Fibroblast of pulmonary artery (primary cell): ENCODE results near the gene VSIG10L.

Source experiments
- DNase-seq: peaks from one replicate; pipeline ENCODE4 v3.0.0-alpha.2; 2010; ENCODE audit warnings: low read depth
- H3K4me3 ChIP-seq: replicated peaks from 2 replicates; pipeline ENCODE4 v1.5.1; 2011; ENCODE audit warnings: low read depth, mild to moderate bottlenecking, control low read depth, low read length, moderate library complexity
- TF ChIP-seq, protein P1 (sequence below): IDR thresholded peaks from 2 replicates; pipeline ENCODE4 v1.5.1; 2011; ENCODE audit warnings: mild to moderate bottlenecking, control low read depth, low read length, inconsistent platforms; ENCODE audit errors: missing control alignments

The VSIG10L gene

GRCh38 chr19:51311351-51312257, 30.3 kb downstream of the VSIG10L start, which contains the start of gene IGLON5:
Gene IGLON5, plus strand, starts transcription at chr19:51311644. Its CDS starts 204 bp downstream, at chr19:51311848.
- H3K4me3 ChIP-seq, result no peak within 1 kb of the TSS
- DNase-seq, result no peak
- TF ChIP-seq, protein P1, sequence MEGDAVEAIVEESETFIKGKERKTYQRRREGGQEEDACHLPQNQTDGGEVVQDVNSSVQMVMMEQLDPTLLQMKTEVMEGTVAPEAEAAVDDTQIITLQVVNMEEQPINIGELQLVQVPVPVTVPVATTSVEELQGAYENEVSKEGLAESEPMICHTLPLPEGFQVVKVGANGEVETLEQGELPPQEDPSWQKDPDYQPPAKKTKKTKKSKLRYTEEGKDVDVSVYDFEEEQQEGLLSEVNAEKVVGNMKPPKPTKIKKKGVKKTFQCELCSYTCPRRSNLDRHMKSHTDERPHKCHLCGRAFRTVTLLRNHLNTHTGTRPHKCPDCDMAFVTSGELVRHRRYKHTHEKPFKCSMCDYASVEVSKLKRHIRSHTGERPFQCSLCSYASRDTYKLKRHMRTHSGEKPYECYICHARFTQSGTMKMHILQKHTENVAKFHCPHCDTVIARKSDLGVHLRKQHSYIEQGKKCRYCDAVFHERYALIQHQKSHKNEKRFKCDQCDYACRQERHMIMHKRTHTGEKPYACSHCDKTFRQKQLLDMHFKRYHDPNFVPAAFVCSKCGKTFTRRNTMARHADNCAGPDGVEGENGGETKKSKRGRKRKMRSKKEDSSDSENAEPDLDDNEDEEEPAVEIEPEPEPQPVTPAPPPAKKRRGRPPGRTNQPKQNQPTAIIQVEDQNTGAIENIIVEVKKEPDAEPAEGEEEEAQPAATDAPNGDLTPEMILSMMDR, result no peak

GRCh38 chr19:51305479-51305878, 36.5 kb downstream of the VSIG10L start:
- TF ChIP-seq, protein P1, result no peak
- no peak for DNase-seq

GRCh38 chr19:51301266-51301665, 40.7 kb downstream of the VSIG10L start:
- TF ChIP-seq, protein P1, result no peak
- DNase-seq, result no peak
- H3K4me3 ChIP-seq, result no peak overlapping the region

More at GRCh38 chr19:51305479-51305878, 36.5 kb downstream of the VSIG10L start:
- H3K4me3 ChIP-seq, result no peak overlapping the region

- no peak overlapping the region for H3K4me3 ChIP-seq
- TF ChIP-seq, protein P1, result no peak
- no peak for DNase-seq
Measured at GRCh38 chr19:51297406-51297805, 44.5 kb downstream of the VSIG10L start.

DNA sequence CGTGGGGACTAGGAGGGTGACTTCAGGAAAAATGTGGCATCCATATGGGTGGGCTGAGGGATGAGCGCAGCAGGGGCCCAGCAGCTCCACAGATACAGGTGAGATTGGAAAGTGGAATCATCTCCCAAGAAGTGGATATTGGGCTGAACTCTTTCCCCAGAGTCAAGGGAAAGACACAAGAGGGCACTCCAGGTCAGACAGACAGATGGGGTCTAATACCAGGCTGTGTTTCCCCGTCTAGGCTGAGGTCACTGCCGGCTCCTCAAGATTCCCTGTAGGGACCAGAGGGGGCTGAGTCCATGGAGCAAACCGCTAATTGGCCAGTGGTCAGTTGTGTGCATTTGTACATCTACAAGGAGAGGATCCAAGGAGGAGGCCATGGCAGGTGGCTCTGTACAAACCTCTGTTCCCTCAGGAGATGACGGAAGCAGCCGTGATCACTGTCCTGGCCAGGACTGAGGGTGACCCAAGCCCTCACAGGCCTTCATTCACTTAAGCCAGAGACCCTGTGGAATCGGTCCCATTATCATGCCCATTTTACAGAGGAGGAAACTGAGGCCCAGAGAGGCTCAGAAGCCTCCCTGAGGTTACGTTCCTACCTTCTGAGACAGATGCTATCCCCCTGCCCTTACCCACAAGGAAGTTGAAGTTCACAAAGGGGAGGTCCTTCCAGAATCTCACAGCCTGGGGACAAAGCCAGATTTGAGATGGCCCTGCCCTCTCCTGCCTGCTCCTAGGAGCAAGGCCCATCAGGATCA, 45.4 kb downstream of the VSIG10L start:
- DNase-seq, result no peak
- TF ChIP-seq, protein P1, result no peak
- H3K4me3 ChIP-seq, result no peak overlapping the region

DNA sequence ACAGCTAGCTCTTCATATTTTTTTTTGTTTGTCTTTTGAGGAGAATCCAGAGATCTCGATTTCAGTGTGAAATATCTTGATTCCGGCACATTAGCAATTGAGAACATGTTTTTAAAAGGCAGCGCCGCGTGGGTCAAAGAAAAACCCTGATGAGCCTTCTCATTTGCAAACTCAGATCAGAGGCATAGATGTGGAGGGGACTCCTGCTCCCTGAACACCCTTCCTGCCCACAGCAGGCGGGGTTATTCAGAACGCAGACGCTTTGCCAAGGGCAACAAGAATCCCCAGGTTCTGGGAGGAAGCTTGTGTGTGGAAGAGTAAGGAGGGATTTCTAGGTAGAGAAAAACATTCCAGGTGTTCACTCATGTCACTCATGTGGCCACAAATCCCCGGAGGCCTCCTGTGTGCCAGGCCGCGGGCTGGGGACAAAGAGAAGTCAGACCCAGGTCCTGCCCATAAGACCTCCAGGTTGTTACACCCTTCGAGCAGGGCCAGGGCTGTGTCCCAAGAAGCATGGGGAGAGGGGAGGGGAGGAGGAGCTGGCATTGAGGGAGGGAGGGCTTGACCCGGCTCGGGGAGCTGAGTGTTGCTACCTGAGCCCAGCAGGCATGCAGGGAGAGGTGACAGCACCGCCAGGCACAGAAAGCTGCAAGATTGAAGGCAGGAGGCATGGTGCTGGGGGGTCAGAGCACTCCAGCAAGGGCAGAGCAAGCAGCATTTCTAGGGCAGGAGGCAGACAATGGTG, 46.4 kb downstream of the VSIG10L start:
- no peak for DNase-seq
- TF ChIP-seq, protein P1, result no peak
- no peak overlapping the region for H3K4me3 ChIP-seq
